ENCODE measurements around the gene ZCCHC14. TPM values are rescaled to one million over a fixed set of nuclear protein-coding genes. Genes with fewer than 3 reads are reported as not detected.

The ZCCHC14 gene
- total and polyA plus RNA-seq, 2 of the 8 experiments (the other 6 are each of a cell fraction or from before 2014, with no cell fraction given): 8.2 to 28.2 TPM

GRCh38 chr16:87366930-87367329 is 125.9 kb downstream of the ZCCHC14 start:
- no peak overlapping the region for H3K4ac ChIP-seq (replicated peaks; ENCODE audit: insufficient read length, low read depth, low read length)
- H2BK120ac ChIP-seq (replicated peaks; ENCODE audit: low read depth, low read length): no peak overlapping the region
- no peaks in the 10 kb centered on the region for H3K27me3 ChIP-seq (replicated peaks in 1 of 4; ENCODE audit: control insufficient read depth in 3 of 4, extremely low read depth in 1 of 4, insufficient read depth in 3 of 4, low read length in 3 of 4)
- no peak overlapping the region for H3K4me3 ChIP-seq (ENCODE audit: extremely low read depth in 1 of 4, insufficient read depth in 2 of 4, low read depth in 3 of 4, low read length in 4 of 4)
- peaks cover 0 to 12% (median 0%) of the 10 kb centered on the region in 4 experiments; a peak in 3 of 7 replicates for H3K4me1 ChIP-seq (replicated peaks in 1 of 4; ENCODE audit: control insufficient read depth in 3 of 4, insufficient read depth in 4 of 4, low read length in 3 of 4)
- no peak overlapping the region for H2AK5ac ChIP-seq (ENCODE audit: low read depth, low read length)
- no peak overlapping the region for H2BK12ac ChIP-seq (ENCODE audit: low read depth, low read length)
- H2BK5ac ChIP-seq (ENCODE audit: low read depth, low read length): no peak overlapping the region
- TF ChIP-seq BCL11A (IDR thresholded peaks at IDR 0.05; ENCODE audit: low read depth in 2 of 2, low read length in 2 of 2): no peak
- no peaks in the 10 kb centered on the region for H3K23me2 ChIP-seq (ENCODE audit: low read depth, low read length)
- no peak overlapping the region for H3K23ac ChIP-seq (ENCODE audit: insufficient read length)
- no peaks in the 10 kb centered on the region for H3K9me3 ChIP-seq (ENCODE audit: insufficient read depth in 2 of 2, low read depth in 1 of 2, low read length in 1 of 2)
- no peak overlapping the region for H2BK15ac ChIP-seq (ENCODE audit: low read length)
- no peak overlapping the region for H3K9ac ChIP-seq (replicated peaks in 1 of 4; ENCODE audit: extremely low read depth in 1 of 4, low read depth in 3 of 4, low read length in 3 of 4)
- WGBS, 2 experiments (ENCODE audit: extremely low coverage in 1 of 2, insufficient coverage in 1 of 2, insufficient read length in 1 of 2, insufficient replicate concordance in 2 of 2, low coverage in 1 of 2, low lambda C conversion rate in 2 of 2, missing lambda C conversion rate in 1 of 2): 92% methylated on average over 1 of the region's 1 CpG; no CpG with 5 or more reads in 1 of the 2 experiments
- no peak overlapping the region for H3K56ac ChIP-seq (replicated peaks; ENCODE audit: insufficient read length, low read depth, low read length)
- H3K4me2 ChIP-seq (ENCODE audit: insufficient read depth in 1 of 2, low read depth in 2 of 2, low read length in 2 of 2): no peak overlapping the region
- no peak overlapping the region for H4K8ac ChIP-seq (ENCODE audit: extremely low read depth, insufficient read depth, low read length)
- H4K20me1 ChIP-seq (replicated peaks in 1 of 2; ENCODE audit: control insufficient read depth in 1 of 2, insufficient read depth in 2 of 2, low read length in 2 of 2): peaks cover 4 to 17% of the 10 kb centered on the region in 2 experiments
- H3K27ac ChIP-seq (ENCODE audit: low read depth, low read length): no peak overlapping the region
- no peak for FAIRE-seq
- peaks cover 0 to 28% of the 10 kb centered on the region in 2 experiments; a peak in 1 of 4 replicates for H3K79me2 ChIP-seq (ENCODE audit: control insufficient read depth in 1 of 2, insufficient read depth in 2 of 2, low read length in 2 of 2)
- H4K91ac ChIP-seq (replicated peaks; ENCODE audit: insufficient read length, low read length): no peak overlapping the region
- POLR2A ChIA-PET (ENCODE audit: partially characterized antibody): no interaction called here
- CTCF ChIA-PET (ENCODE audit: partially characterized antibody): interaction anchor here (1.0 to 1.5 kb wide), 2 partner anchors 19 to 27 kb away, joined by 3 read pairs; no protein-coding TSS in a partner anchor
- H2BK20ac ChIP-seq (ENCODE audit: low read length): no peak overlapping the region
- H4K5ac ChIP-seq (ENCODE audit: insufficient read length, low read depth, low read length): no peak overlapping the region
- H3K14ac ChIP-seq (ENCODE audit: insufficient read length): no peak overlapping the region
- H3K18ac ChIP-seq (ENCODE audit: extremely low read depth, low read length): no peak overlapping the region
- no peak for DNase-seq (ENCODE audit: low read depth in 1 of 2, low spot score in 2 of 2)
- H3K79me1 ChIP-seq (ENCODE audit: low read depth, low read length): peaks cover 9% of the 10 kb centered on the region
- no peak overlapping the region for H2AFZ ChIP-seq (ENCODE audit: low read length)
- peaks cover 0 to 2% (median 0%) of the 10 kb centered on the region in 4 experiments; a peak in 1 of 8 replicates for H3K36me3 ChIP-seq (ENCODE audit: control insufficient read depth in 2 of 4, insufficient read depth in 4 of 4, low read length in 3 of 4)
